ENCODE results near the gene KRTAP29-1. TPM values are rescaled to one million over a fixed set of nuclear protein-coding genes. Genes with fewer than 3 reads are reported as not detected.

KRTAP29-1 gene
- total RNA-seq, 3 donors from 2014 or later (not counting 1 experiment from before 2014, with no cell fraction given) = not detected

- peak in 1 of 2 donors; percentile 0 for DNase-seq
- no peak overlapping the region for H3K27ac Mint-ChIP-seq
These were observed 47.8 kb downstream of the KRTAP29-1 start for GRCh38 chr17:41254861-41255260.

More at GRCh38 chr17:41254861-41255260, 47.8 kb downstream of the KRTAP29-1 start:
- H3K4me3 ChIP-seq (ENCODE audit: low read length) = no peak overlapping the region
- no peak for TF ChIP-seq CTCF (IDR thresholded peaks at IDR 0.05)
- Mint-ChIP-seq H3K4me1 (no peaks in the 10 kb centered on the region), H3K4me3 (no peak overlapping the region), H3K36me3 (no peaks in the 10 kb centered on the region), H3K9me3 (no peaks in the 10 kb centered on the region), H3K27me3 (ENCODE audit: low read depth in 2 of 2) (peaks cover 28 to 80% of the 10 kb centered on the region in 2 donors)
- no peak overlapping the region for H3K27ac ChIP-seq (ENCODE audit: low read length)
- H3K36me3 ChIP-seq (ENCODE audit: control insufficient read depth, insufficient read depth, low read length) = no peaks in the 10 kb centered on the region
- H3K27me3 ChIP-seq (ENCODE audit: control insufficient read depth, insufficient read depth, low read length) = peaks cover 2% of the 10 kb centered on the region
- ATAC-seq = no peak
- no peaks in the 10 kb centered on the region for H3K4me1 ChIP-seq (ENCODE audit: control insufficient read depth, insufficient read depth, low read length)
- intact Hi-C loops (cut with micrococcal nuclease) = no loop called here
- H3K9me3 ChIP-seq (ENCODE audit: control insufficient read depth, insufficient read depth, low read length) = no peaks in the 10 kb centered on the region
- WGBS (ENCODE audit: insufficient coverage) = 50% methylated on average over 1 of the region's 1 CpG

Other genes with a start within 250 kb of the KRTAP29-1 start
- not detected for gene KRTAP2-2, start 247.6 kb downstream of the KRTAP29-1 start, total RNA-seq
- gene KRTAP2-3, start 242.7 kb downstream of the KRTAP29-1 start, total RNA-seq = not detected
- not detected for gene KRTAP2-4, start 237.0 kb downstream of the KRTAP29-1 start, total RNA-seq
- not detected for gene KRTAP4-7, start 218.7 kb downstream of the KRTAP29-1 start, total RNA-seq
- gene KRTAP4-8, start 204.7 kb downstream of the KRTAP29-1 start, total RNA-seq = not detected
- gene KRTAP4-16, start 200.6 kb downstream of the KRTAP29-1 start, total RNA-seq = not detected
- not detected for gene KRTAP4-9, start 197.5 kb downstream of the KRTAP29-1 start, total RNA-seq
- not detected for gene KRTAP4-11, start 184.5 kb downstream of the KRTAP29-1 start, total RNA-seq
- not detected for gene KRTAP4-12, start 178.7 kb downstream of the KRTAP29-1 start, total RNA-seq
- gene KRTAP4-6, start 162.3 kb downstream of the KRTAP29-1 start, total RNA-seq = not detected
- not detected for gene KRTAP4-5, start 153.0 kb downstream of the KRTAP29-1 start, total RNA-seq
- not detected for gene KRTAP4-4, start 142.1 kb downstream of the KRTAP29-1 start, total RNA-seq
- not detected for gene KRTAP4-3, start 134.6 kb downstream of the KRTAP29-1 start, total RNA-seq
- gene KRTAP4-2, start 124.6 kb downstream of the KRTAP29-1 start, total RNA-seq = not detected
- gene KRTAP4-1, start 117.9 kb downstream of the KRTAP29-1 start, total RNA-seq = not detected
- gene KRTAP9-1, start 113.0 kb downstream of the KRTAP29-1 start, total RNA-seq = not detected
- not detected for gene KRTAP9-2, start 76.2 kb downstream of the KRTAP29-1 start, total RNA-seq
- not detected for gene KRTAP9-3, start 70.4 kb downstream of the KRTAP29-1 start, total RNA-seq
- not detected for gene KRTAP9-8, start 64.9 kb downstream of the KRTAP29-1 start, total RNA-seq
- not detected for gene KRTAP9-4, start 53.2 kb downstream of the KRTAP29-1 start, total RNA-seq
- gene KRTAP9-9, start 47.5 kb downstream of the KRTAP29-1 start, total RNA-seq = not detected
- not detected for gene KRTAP9-6, start 37.5 kb downstream of the KRTAP29-1 start, total RNA-seq
- gene KRTAP9-7, start 27.2 kb downstream of the KRTAP29-1 start, total RNA-seq = not detected
- gene KRTAP16-1, start 6.5 kb upstream of the KRTAP29-1 start, total RNA-seq = under 1 TPM; 0.16 to 0.23 (median 0.23) TPM
- gene KRTAP17-1, start 12.9 kb upstream of the KRTAP29-1 start, total RNA-seq = not detected
- not detected for gene KRT33A, start 48.0 kb upstream of the KRTAP29-1 start, total RNA-seq
- not detected for gene KRT33B, start 67.0 kb upstream of the KRTAP29-1 start, total RNA-seq
- gene KRT34, start 79.5 kb upstream of the KRTAP29-1 start, total RNA-seq = not detected
- gene KRT31, start 94.8 kb upstream of the KRTAP29-1 start, total RNA-seq = not detected
- gene KRT37, start 121.7 kb upstream of the KRTAP29-1 start, total RNA-seq = not detected
- not detected for gene KRT38, start 138.1 kb upstream of the KRTAP29-1 start, total RNA-seq
- gene KRT32, start 164.5 kb upstream of the KRTAP29-1 start, total RNA-seq = not detected
- not detected for gene KRT35, start 178.3 kb upstream of the KRTAP29-1 start, total RNA-seq
- not detected for gene KRT36, start 187.1 kb upstream of the KRTAP29-1 start, total RNA-seq
- gene KRT13, start 202.8 kb upstream of the KRTAP29-1 start, total RNA-seq = not detected
- gene KRT15, start 216.0 kb upstream of the KRTAP29-1 start, total RNA-seq = not detected
- not detected for gene KRT19, start 225.5 kb upstream of the KRTAP29-1 start, total RNA-seq